HG02973 (cell line): ENCODE data around the gene LRRN4.
"Not testable (repeated sequence)": the region's sequence is repeated elsewhere in the genome, so short reads cannot be mapped to it uniquely, and the experiment has no call there.

Experiments
- ATAC-seq: cut with Tn5 transposase; IDR thresholded peaks from one replicate; pipeline ENCODE4 v1.9.1; 2021; ENCODE audit warnings: moderate library complexity; ENCODE audit not compliant: unreplicated experiment

Gene LRRN4

DNA sequence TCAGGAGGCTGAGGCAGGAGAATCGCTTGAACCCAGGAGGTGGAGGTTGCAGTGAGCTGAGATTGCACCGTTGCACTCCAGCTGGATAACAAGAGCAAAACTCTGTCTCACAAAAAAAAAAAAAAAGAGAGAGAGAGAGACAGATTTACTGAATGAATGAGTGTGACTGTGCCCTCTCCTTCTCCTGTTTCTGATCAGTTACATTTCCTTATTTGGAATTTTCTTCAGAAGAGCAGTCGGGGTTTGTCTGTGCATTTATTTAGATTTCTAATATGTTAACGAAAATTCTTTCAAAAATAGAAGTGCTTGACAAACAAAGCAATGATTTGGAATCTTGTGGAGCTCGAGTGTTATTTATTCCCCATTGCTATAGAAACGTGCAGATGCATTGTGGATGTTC lies 6.4 kb upstream of the LRRN4 start:
- no peak for ATAC-seq

GRCh38 chr20:6058684-6059295 lies 4.9 kb upstream of the LRRN4 start:
- no peak for ATAC-seq

- no peak for ATAC-seq
Measured at GRCh38 chr20:6057691-6058090, 3.8 kb upstream of the LRRN4 start.

DNA sequence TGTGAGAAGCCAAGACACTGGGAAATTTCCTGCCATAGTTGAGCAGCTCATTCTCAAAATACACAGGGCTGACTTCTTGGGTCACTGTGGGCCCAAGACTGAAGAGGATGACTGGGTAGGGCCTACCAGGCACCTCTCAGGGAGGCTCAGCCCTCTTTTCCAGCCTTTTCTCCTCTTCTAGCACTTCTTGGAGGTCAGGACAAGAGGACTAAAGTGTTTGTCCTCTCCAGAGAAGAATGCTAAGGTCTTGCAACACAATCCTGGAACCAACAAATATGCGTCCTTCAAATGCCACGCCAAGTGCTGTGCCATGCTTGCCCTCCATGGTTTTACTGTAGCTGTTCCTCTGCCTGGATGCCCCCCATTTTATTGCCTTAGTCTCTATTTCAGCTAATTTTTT lies 3.3 kb upstream of the LRRN4 start:
- ATAC-seq: no peak

DNA sequence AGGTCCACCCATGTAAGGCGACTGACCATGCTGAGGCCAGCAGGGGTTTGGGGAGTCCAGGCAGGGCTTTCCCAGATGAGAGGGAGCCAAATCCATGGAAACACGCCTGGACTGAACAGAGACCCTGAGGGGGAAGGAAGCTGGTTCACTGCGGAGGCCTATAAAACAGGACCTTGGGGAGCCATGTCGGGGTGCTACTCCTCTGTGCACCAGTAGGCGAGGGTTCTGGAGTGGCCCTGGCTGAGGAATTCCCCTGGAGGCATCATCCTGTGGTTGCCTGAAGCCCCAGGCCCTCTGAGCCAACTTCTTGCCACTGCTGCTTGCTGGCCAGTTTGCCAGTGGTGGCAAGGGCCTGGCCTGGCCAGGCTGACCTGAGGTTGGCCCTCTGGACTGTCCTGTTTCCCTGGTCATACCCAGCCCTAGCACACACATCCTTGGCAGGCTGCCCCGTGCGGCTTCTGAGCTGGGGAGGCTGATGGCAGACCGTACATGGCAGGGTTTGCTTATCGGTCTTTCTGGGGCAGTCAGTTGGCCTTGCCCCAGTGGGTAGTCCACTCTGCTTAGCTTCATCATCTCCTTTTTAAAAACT lies 2.2 kb upstream of the LRRN4 start:
- ATAC-seq: no peak

GRCh38 chr20:6055161-6055783 lies 1.4 kb upstream of the LRRN4 start:
- no peak for ATAC-seq

DNA sequence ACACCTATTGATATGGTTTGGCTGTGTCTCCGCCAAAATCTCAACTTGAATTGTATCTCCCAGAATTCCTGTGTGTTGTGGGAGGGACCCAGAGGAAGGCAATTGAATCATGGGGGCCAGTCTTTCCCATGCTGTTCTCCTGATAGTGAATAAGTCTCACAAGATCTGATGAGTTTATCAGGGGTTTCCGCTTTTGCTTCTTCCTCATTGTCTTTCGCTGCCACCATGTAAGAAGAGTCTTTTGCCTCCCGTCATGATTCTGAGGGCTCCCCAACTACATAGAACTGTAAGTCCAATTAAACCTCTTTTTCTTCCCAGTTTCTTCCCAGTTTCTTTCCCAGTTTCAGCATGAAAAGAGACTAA lies 810 bp upstream of the LRRN4 start:
- ATAC-seq: not testable (repeated sequence)

DNA sequence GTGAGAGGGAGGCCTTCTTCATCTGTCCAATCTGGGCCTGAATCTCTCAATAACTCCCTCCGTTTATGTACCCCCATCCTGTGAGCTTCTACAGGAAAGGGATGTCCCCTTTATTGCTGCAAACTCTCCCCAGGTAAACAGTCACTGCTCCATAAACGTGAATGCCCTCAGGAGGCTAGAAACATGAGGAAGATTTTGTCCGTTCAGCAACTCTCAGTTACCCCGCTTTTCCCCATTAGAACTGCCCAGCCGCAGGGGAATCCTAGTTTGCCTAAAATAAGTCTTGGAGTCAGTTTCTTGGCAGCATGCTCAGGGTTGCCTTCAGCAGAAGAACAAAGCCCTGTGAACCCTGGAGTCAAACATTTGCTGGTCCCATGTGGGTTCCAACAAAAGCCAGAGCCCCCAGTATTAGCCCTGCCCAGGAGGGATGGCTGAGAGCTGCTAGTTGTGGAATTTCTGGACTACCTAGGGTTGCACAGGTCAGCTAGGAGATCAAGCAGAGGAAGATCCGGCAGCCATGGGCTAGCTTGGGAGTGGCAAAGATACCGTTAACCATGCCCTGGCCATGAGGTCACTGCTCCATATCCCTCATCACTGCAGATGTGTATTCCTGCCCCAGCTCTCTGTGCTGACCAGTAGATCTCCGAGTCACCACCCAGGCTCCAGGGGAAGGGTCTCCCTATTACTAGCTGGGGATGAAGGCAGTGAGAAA lies 640 bp downstream of the LRRN4 start:
- no peak for ATAC-seq

DNA sequence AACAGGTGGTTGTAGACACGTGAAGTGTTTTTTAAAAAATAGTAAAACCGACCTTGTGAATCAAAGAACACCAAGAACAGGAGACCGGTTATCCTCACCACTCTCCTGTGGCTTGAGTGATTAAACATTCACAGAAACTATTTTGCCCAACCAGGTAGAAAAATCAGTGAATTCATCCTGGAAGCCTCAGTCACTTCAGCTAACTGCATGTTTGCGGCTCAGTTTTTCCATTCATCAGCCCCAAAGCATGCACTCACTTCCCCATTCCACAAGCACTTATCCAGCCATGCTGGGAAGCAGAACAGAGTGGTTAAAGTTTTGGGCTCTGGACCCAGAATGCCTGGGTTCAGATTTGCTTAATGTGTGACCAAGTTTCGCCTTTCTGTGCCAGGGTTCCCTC lies 2.4 kb downstream of the LRRN4 start:
- no peak for ATAC-seq

GRCh38 chr20:6048391-6048790 lies 5.5 kb downstream of the LRRN4 start:
- no peak for ATAC-seq

GRCh38 chr20:6046432-6046831 lies 7.4 kb downstream of the LRRN4 start:
- no peak for ATAC-seq

DNA sequence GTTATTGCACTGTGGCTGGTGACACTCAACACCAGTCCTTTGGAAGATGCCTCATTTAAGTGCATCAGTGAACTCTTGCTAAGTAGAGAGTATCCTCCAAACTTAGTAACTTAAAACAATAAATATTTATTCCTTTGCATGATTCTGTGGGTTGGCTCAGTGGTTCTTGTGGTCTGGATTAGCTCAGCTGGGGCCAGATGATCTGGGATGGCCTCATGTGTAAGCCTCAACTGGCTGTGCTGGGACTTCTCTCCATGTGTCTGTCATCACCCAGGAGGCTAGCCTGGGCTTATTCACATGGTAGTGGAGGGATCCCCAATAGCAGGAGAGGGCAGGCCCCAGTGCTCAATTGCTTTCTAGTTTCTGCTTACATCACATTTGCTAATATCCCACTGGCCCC lies 8.3 kb downstream of the LRRN4 start:
- no peak for ATAC-seq

DNA sequence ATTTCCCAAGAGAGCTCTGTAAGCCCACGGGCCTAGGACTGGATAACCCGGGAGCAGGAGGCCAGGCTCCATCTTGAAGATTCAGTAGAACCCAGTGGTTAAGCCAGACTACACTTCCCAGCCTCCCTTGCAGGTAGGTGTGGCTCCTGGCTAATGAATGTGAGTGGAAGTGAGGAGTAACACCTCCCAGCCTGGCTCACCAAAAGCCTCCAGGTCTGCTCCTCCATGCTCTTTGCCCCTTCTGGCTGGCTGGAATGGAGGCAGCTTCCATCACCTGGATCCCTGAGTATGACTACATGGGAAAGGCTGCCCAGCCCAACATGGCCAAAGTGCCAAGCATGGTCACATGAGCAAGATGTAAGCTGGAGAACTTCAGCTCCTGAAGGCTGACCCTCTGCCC lies 9.7 kb downstream of the LRRN4 start:
- ATAC-seq: no peak

- no peak for ATAC-seq
Measured at GRCh38 chr20:6041808-6042265, 12.0 kb downstream of the LRRN4 start.

DNA sequence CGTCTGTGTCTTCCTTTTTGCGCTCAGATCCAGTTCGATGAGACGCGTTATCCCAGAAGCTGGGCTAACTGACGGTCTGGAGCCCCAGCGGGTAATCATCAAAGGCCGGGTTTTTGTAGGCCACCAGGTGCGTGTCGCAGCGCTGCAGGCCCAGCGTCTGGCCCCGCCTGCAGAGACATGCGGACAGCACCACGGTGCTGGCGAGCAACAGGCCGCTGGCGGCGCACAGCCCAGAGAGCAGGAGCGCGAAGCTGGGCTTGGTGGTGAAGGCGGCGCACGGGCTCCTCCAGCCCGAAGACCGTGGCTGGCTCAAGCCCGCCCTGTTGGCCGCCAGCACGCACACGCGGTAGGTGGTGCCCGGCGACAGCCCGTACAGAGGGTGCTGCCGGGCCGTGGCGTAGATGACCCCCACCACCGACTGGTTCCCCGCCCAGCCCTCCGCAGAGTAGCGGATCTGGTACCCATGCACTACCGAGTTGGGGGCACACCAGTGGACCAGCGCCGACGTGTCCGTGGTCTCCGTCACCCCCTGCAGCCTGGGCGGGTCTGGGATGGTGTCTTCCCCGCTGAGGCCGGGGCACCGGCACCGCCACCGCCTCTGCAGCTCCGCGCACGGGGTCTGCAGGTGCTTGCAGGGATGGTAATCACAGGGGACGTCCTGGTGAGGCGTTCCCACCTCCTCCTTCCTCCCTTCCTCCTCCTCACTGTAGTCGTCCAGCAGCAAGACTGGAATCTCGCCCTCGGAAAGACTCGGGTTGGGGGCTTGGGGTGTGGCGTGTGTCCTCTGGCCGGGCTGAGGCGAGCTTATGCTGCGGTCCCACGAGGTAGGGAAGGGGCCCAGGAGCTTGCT lies 12.7 kb downstream of the LRRN4 start:
- no peak for ATAC-seq

GRCh38 chr20:6040540-6040939 lies 13.3 kb downstream of the LRRN4 start:
- ATAC-seq: no peak

DNA sequence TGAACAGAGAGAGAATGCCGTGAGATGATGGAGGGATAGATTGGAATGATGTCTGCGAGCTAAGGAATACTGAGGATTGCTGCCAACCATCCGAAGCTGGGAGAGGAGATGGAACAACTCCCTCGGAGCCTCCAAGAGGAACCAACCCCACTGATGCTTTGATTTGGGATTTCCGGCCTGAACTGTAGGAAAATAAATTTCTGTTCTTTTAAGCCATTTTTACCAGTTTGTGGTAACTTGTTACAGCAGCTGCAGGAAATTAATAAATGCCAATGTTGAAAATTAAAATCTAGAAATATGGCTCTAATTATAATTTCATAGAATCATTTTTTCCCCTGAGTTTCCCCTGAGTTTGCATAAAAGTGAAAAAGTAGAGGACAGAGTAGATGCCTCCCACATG lies 14.1 kb downstream of the LRRN4 start:
- ATAC-seq: no peak

DNA sequence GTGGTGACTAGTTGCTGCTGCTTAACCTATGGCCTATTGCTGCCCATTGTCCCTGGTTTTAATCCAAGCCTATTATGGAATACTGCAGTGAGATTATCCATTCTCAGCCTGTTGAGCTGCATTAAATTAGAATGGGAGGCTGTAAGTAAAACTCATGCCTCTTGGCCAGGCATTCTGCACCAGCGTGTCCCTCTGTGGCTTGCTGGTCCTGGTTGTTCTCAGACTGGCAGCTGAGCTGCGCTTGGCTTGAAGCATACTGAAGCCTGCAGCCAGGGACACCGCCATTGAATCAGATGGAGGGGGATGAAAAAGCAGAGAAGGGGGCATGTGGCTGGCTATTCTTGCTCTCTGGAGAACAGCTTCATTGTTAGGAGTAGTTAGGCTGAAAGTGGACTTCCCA lies 15.6 kb downstream of the LRRN4 start:
- no peak for ATAC-seq

- no peak for ATAC-seq
Measured at GRCh38 chr20:6037082-6037481, 16.8 kb downstream of the LRRN4 start.

DNA sequence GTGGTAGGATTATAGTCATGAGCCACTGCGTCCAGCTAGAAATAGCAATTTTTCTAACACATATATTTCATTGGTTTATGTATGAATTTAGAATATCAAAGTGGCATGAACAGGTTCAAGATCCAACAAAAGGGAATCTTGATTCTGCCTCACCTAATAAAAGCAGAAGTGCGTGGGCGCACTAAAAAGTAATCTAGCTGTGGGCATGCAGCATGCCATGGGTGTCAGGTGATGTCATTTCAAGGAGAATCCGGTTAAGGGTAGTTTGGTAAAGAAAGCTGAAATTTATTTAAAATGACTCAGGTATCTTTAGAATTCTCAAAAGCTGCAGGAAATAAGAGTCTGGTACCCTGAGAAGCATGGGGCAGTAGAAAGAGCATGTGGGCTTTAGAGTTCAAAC lies 17.6 kb downstream of the LRRN4 start:
- no peak for ATAC-seq
